ENCODE data around the gene SPART. TPM values are rescaled to one million over a fixed set of nuclear protein-coding genes. Genes with fewer than 3 reads are reported as not detected.
"Not testable (repeated sequence)": the region's sequence is repeated elsewhere in the genome, so short reads cannot be mapped to it uniquely, and the experiment has no call there.

SPART gene
- total and polyA plus RNA-seq, 3 donors from 2014 or later = 43.3 to 66.2 (median 48.9) TPM

- Histone ChIP-seq H3K27ac (no peak overlapping the region), H3K4me1 (no peaks in the 10 kb centered on the region), H3K9me3 (no peaks in the 10 kb centered on the region), H3K36me3 (ENCODE audit: low read depth, missing control alignments) (no peaks in the 10 kb centered on the region), H3K27me3 (no peaks in the 10 kb centered on the region), H3K4me3 (no peak overlapping the region)
- DNase-seq = no peak
- WGBS, 2 donors = 83% methylated on average over 1 of the region's 1 CpG
- TF ChIP-seq CTCF (IDR thresholded peaks at IDR 0.05) (no peak), POLR2A (IDR thresholded peaks at IDR 0.05) (no peak)
- intact Hi-C loops (cut with DNase I; ENCODE audit: low total_unique reads) = no loop called here
These were observed 20.3 kb downstream of the SPART start for GRCh38 chr13:36325912-36326311.

- H3K36me3 ChIP-seq (ENCODE audit: low read depth, missing control alignments); H3K9me3 ChIP-seq; DNase-seq; H3K27me3 ChIP-seq; H3K27ac ChIP-seq; H3K4me1 ChIP-seq; H3K4me3 ChIP-seq; intact Hi-C loops (cut with DNase I; ENCODE audit: low total_unique reads): not testable (repeated sequence)
- WGBS, 2 donors = 81 to 94% methylated on average over 5 of the region's 5 CpGs
These were observed 21.3 kb downstream of the SPART start for GRCh38 chr13:36324881-36325280.

GRCh38 chr13:36323951-36324566 is 22.1 kb downstream of the SPART start:
- TF ChIP-seq CTCF (IDR thresholded peaks at IDR 0.05) (no peak), POLR2A (IDR thresholded peaks at IDR 0.05) (no peak)

GRCh38 chr13:36323408-36323807 is 22.8 kb downstream of the SPART start:
- 91 to 96% methylated on average over 3 of the region's 3 CpGs for WGBS, 2 donors
- intact Hi-C loops (cut with DNase I; ENCODE audit: low total_unique reads) = no loop called here
- no peaks in the 10 kb centered on the region for H3K36me3 ChIP-seq (ENCODE audit: low read depth, missing control alignments)

More at GRCh38 chr13:36323951-36324566, 22.1 kb downstream of the SPART start:
- WGBS, 2 donors = 97 to 100% methylated on average over 1 of the region's 1 CpG
- no peaks in the 10 kb centered on the region for H3K4me1 ChIP-seq
- H3K4me3 ChIP-seq = no peak overlapping the region
- intact Hi-C loops (cut with DNase I; ENCODE audit: low total_unique reads) = no loop called here
- no peaks in the 10 kb centered on the region for H3K9me3 ChIP-seq
- no peaks in the 10 kb centered on the region for H3K36me3 ChIP-seq (ENCODE audit: low read depth, missing control alignments)
- DNase-seq = no peak
- no peak overlapping the region for H3K27ac ChIP-seq
- no peaks in the 10 kb centered on the region for H3K27me3 ChIP-seq

GRCh38 chr13:36319793-36320192 is 26.4 kb downstream of the SPART start:
- H3K4me1 ChIP-seq; H3K27ac ChIP-seq; H3K27me3 ChIP-seq; H3K4me3 ChIP-seq; H3K9me3 ChIP-seq; intact Hi-C loops (cut with DNase I; ENCODE audit: low total_unique reads); DNase-seq; H3K36me3 ChIP-seq (ENCODE audit: low read depth, missing control alignments): not testable (repeated sequence)
- WGBS, 2 donors = 70 to 75% methylated on average over 6 of the region's 6 CpGs

More at GRCh38 chr13:36323408-36323807, 22.8 kb downstream of the SPART start:
- no peak overlapping the region for H3K4me3 ChIP-seq
- DNase-seq = no peak
- no peak overlapping the region for H3K27ac ChIP-seq
- no peaks in the 10 kb centered on the region for H3K9me3 ChIP-seq
- H3K27me3 ChIP-seq = no peaks in the 10 kb centered on the region
- no peaks in the 10 kb centered on the region for H3K4me1 ChIP-seq
- TF ChIP-seq POLR2A (IDR thresholded peaks at IDR 0.05) = no peak
- no peak for TF ChIP-seq CTCF (IDR thresholded peaks at IDR 0.05)
